ENCODE data around the gene DGCR6.

DNA sequence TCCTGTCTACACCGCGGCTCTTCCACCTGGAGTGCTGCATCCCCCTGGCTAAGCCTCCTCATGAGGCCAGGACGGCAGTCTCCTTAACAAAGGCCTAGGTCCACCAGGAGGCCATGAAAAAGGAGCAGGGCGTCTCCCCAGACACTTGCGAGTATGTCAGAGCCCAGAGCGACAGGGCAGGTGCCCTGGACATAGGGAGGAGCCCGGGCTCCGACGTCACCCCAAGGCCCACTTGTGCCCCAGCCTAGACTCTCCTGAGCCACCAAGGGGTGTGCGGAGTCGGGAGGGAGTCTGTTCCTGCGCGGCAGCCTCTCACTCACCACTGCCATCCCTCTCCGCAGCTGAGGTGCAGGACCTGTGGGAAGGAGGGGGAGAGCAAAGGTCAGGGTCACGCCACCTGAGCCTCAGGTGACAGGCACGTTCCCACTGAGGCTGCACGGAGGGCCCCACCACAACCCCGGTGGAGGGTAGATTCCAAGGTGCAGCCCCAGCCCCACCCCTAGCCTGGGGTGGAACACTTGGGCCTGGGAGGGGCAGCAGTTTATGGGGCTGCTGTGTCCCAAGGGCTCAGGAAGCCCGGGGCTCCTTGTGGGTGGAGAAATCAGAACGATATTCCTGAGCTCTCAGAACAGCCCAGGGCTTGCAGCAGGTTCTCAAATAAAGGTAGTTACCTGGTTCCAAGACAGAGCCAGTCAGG lies 19.4 kb downstream of the DGCR6 start:
- TF ChIP-seq RAD21 (IDR thresholded peaks at IDR 0.05; ENCODE audit: low read depth) (no peak), NFIC (IDR thresholded peaks at IDR 0.05) (no peak), CEBPB (IDR thresholded peaks at IDR 0.05) (no peak), EGR1 (IDR thresholded peaks at IDR 0.05) (no peak), FOXM1 (IDR thresholded peaks at IDR 0.05; ENCODE audit: borderline replicate concordance, low read depth) (no peak), TCF12 (IDR thresholded peaks at IDR 0.05; ENCODE audit: low read depth) (no peak), YY1 (IDR thresholded peaks at IDR 0.05; ENCODE audit: low read depth) (no peak), REST (IDR thresholded peaks at IDR 0.05; ENCODE audit: low read depth) (no peak), ZBTB7A (IDR thresholded peaks at IDR 0.05; ENCODE audit: low read depth) (no peak), TAF1 (IDR thresholded peaks at IDR 0.05; ENCODE audit: low read depth) (no peak), EP300 (IDR thresholded peaks at IDR 0.05; ENCODE audit: borderline replicate concordance) (no peak)
